Activated naive CD8-positive, alpha-beta T cell treated with anti-CD3 and anti-CD28 coated beads, Interleukin-2, amount 50 U/mL, for 16 hours (primary cell): Measurements from ENCODE around the gene MAPK8IP2.
"Not testable (repeated sequence)": the region's sequence is repeated elsewhere in the genome, so short reads cannot be mapped to it uniquely, and the experiment has no call there.

Source experiments
- DNase-seq: peaks from one replicate; pipeline ENCODE4 v3.0.0-alpha.2; 2020; ENCODE audit warnings: low read depth, low spot score

MAPK8IP2 gene

GRCh38 chr22:50599816-50600455 lies 657 bp upstream of the MAPK8IP2 start:
- DNase-seq = peak; percentile 36

GRCh38 chr22:50600967-50601668 lies 525 bp downstream of the MAPK8IP2 start:
- no peak for DNase-seq

DNA sequence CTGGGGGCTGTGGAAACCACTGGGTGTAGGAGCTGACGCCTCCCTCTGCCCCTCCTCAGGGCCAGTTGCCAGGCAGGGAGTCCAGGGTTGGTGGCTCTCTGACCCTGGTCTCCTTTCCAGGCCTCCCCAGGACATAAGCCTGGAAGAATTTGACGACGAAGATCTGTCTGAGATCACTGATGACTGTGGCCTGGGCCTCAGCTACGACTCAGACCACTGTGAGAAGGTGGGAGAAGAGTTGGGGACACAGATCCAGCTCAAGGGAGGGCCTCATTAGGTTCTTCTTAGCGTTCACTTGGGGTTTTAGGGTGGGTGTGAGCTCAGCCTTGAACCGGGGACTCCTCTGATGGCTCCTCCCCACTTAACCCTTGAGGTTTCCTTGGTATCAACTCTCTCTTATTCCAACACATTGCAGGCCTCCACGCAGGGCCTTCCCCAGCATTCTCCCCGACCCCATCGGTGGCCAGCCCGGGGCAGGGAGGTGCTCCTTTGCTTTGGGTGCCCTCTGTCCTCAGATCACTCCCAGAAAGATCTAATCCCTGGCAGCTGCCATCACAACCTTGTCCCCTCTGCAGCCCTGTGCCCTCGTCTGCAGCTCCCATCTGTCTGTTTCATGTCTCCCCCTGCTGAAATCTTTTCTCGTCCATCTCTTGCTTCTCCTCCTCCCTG lies 1.2 kb downstream of the MAPK8IP2 start:
- DNase-seq = no peak

GRCh38 chr22:50602338-50602700 lies 1.7 kb downstream of the MAPK8IP2 start:
- no peak for DNase-seq

GRCh38 chr22:50603511-50604255 lies 3.1 kb downstream of the MAPK8IP2 start:
- DNase-seq = no peak

DNA sequence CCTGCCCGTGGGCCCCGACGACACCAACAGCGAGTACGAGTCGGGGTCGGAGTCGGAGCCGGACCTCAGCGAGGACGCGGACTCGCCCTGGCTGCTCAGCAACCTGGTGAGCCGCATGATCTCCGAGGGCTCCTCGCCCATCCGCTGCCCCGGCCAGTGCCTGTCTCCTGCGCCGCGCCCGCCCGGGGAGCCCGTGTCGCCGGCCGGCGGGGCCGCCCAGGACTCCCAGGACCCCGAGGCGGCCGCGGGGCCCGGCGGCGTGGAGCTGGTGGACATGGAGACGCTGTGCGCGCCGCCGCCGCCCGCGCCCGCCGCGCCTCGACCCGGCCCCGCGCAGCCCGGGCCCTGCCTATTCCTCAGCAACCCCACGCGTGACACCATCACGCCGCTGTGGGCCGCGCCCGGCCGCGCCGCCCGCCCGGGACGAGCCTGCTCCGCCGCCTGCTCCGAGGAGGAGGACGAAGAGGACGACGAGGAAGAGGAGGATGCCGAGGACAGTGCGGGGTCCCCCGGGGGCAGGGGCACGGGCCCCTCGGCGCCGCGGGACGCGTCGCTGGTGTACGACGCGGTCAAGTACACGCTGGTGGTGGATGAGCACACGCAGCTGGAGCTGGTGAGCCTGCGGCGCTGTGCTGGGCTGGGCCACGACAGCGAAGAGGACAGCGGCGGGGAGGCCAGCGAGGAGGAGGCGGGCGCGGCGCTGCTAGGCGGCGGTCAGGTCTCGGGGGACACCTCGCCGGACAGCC lies 3.8 kb downstream of the MAPK8IP2 start:
- DNase-seq = no peak

DNA sequence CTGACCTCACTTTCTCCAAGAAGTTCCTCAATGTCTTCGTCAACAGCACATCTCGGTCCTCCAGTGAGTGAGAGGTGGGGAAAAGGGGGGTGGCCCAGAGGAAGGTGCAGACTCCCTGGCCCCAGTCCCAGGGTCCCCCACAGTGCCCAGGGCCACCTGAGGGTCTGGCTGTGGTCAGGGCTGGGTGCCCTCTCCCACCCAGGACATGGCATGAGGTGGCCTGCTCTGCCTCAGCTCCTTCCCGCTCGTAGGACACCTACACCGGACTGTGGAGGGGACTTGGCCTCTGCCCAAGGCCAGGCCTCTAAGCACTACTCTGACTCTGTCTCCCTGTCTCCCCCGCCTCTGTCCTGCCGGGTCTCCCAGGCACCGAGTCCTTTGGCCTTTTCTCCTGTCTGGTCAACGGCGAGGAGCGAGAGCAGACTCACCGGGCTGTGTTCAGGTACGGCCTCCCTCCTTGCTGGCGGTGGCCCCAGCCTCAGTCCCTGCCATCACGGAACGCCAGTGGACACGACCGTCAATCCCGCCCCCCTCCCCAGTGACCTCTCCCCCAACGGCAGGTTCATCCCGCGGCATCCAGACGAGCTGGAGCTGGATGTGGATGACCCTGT lies 4.5 kb downstream of the MAPK8IP2 start:
- no peak for DNase-seq

DNA sequence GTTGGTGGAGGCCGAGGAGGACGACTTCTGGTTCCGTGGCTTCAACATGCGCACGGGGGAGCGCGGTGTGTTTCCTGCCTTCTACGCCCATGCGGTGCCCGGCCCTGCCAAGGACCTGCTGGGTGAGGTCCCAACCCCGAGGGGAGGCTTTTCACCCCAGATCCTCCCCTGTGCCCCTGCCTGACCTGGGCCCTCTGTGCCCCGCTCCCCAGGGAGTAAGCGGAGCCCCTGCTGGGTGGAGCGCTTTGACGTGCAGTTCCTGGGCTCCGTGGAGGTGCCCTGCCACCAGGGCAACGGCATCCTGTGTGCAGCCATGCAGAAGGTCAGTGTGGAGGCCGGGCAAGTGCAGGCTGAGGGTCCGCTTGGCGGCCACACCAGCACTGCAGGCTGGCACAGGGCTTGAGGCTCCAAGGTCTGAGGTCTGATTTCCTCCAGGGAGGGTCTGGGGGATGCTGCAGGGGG lies 5.1 kb downstream of the MAPK8IP2 start:
- DNase-seq = no peak

GRCh38 chr22:50606165-50606945 lies 5.8 kb downstream of the MAPK8IP2 start:
- DNase-seq = no peak

DNA sequence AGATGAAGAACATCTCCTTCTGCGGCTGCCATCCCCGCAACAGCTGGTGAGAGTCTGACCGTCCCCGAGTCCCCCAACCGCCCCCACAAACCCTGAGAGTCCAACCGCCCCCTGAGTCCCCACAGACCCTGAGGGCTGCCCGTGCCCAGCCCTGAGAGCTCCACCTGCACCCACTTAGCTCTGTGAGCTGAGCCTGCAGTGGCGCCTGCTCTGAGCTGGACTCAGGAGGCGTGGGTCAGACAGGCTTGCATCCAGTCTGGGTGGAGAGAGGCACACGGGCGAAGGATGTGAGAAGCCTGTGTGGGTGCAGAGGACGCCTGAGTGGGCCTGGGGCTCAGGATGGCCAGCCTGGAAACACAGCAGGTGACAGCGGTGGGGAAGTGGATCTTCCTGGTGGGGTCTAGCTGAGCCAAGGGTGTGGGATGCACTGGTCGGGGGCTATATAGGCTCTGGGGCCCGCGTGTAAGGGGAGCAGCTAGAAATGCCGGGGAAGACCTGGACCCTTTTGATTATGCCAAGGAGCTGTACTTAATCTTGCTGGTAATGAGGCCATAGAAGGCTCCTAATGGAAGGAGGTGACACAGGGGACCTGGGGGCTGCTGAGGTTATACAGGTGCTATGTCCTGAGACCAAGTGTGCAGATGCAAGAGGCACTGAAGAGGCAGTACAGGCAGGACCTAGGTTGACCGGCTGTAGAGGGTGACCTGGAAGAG lies 6.5 kb downstream of the MAPK8IP2 start:
- no peak for DNase-seq

DNA sequence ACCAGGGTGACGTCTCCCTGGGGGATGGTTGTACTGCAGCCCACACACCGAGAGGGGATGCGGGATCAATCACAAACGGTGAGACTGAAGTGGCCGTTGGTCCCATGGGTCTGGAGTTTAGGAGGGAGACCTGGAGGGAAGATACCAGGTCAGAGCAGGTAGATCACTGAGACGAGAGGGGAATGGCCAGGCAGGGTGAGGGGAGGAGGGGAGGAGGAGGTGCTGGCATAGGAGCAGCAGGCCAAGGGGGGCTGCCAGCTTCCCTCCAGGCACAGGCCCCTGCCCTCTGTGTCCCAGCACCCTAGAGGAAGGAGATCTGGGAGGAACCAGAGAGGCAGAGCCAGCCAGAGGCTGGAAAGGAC lies 7.0 kb downstream of the MAPK8IP2 start:
- DNase-seq = no peak

GRCh38 chr22:50608058-50608840 lies 7.7 kb downstream of the MAPK8IP2 start:
- DNase-seq = not testable (repeated sequence)

DNA sequence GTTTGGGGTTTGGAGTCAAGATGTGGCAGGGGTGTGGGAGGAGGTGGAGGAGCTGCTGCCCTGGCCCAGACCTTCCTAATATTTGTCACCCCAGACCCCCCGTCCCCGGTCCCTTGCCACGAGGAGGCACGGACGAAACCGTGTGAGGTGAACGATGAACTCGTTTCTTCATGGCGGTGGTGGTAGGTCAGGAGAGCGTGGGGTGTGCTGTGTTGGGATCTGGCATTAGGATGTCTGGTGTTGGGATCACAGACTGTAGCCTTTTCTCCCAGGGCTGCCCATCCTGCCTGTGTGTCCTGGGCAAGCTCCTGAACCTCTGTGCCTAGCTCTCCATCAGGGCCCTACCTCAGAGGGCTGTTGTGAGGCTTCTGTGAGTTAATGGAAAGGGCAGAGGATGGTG lies 8.4 kb downstream of the MAPK8IP2 start:
- no peak for DNase-seq

DNA sequence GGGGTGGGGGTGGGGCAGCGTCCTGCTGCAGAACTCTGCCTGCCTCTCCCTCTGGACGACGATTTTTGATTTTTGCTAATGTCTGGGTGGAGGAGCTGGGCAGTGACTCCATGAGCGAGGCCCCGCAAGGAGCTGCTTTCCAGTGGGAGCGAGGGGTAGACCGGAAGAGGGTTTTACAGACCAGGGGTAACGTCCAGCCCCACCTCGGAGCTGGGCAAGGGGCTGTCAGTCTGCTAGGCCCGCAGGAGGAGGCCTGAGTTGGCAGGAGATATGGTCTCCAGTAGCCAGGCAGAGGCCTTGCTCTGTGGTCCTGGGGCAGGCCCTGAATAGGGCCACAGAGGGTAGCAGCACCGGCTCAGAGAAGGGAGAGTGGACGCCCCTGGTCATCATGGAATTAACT lies 9.0 kb downstream of the MAPK8IP2 start:
- DNase-seq = no peak

GRCh38 chr22:50610041-50610451 lies 9.5 kb downstream of the MAPK8IP2 start:
- DNase-seq = no peak

DNA sequence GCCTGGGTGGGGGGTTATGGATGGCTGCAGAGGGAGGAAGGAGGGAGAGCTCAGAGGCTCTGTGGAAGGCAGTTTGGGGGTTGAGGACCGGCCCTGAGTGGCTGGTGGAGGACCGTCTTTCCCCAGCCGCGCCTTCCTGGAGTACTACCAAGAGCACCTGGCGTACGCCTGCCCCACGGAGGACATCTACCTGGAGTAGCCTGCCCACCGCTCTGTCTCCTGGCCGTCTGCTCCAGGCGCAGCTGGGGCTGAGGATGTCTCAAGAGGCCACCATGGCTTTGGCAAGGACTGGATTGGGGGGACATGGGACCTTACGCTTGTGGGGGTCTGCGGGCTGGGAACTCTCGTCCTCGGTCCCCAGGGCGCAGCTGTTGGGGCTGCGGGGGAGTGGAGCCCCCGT lies 10.0 kb downstream of the MAPK8IP2 start:
- no peak for DNase-seq

DNA sequence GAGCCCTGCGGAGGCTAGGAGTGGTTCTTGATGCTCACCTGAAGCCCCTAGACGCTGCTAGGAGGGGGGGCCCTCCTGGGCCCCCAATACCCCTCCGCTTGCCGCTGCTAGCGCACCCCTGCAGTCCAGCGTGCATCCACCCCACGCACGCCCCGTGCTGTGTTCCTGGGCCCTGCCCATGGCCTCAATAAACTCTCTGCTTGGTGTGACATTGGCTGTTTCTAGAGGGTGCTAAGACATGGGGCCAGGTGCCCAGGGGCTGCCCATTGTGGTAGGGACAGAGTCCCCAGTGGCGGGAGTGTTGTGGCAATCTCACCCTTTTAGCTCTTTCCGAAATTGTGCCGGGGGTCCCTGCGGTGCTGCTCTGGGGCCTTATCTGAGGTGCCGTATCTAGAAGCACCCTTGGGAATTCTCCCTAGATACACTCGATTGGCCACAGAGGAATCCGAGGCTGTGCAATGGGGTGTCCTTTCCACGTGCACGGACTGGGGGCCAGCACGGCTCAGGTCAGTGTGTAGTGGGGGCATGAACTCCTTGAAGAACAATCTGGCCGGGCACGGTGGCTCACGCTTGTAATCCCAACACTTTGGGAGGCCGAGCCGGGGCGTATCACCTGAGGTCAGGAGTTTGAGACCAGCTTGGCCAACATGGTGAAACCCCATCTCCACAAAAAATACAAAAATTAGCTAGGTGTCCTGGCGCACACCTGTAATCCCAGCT lies 10.9 kb downstream of the MAPK8IP2 start:
- no peak for DNase-seq

- DNase-seq = no peak
Measured at GRCh38 chr22:50612168-50612527, 11.6 kb downstream of the MAPK8IP2 start.
